PC-3 (cell line): ENCODE measurements around the gene SULT4A1. TPM values are rescaled to one million over a fixed set of nuclear protein-coding genes. Genes with fewer than 3 reads are reported as not detected.

Experiments
- ATAC-seq: fragments of 200-7000 bp; cut with Tn5 transposase; 2 replicates; pipeline ENCODE4 v1.9.1; 2020; ENCODE audit warnings: mild to moderate bottlenecking, moderate library complexity
- BruUV-seq: library from RNA; stranded (reverse); fragments of 400-500 nt; replicated peaks from 2 replicates; lab custom pipeline; 2021; lab: Mats Ljungman, UMichigan
- CTCF ChIA-PET: fragments of 300-600 bp; sonication (Branson Sonifier 250); formaldehyde crosslinking; loops from one replicate; lab custom pipeline; 2022; ENCODE audit warnings: antibody characterized with exemption; lab: Charles Lee
- POLR2A ChIA-PET: fragments of 300-600 bp; sonication (Branson Sonifier 250); formaldehyde crosslinking; loops from one replicate; lab custom pipeline; 2022; ENCODE audit warnings: antibody characterized with exemption; ENCODE audit not compliant: unreplicated experiment; lab: Charles Lee
- DNase-seq: peaks from one replicate; pipeline ENCODE4 v3.0.0-alpha.2; 2015
- H2AFZ ChIP-seq: fragments of 300-600 bp; sonication (generic); 2 replicates; pipeline ENCODE4 v1.6.0; 2016; ENCODE audit warnings: antibody characterized with exemption, low read length
- H3F3A ChIP-seq: fragments of 300-600 bp; sonication (generic); one replicate; pipeline ENCODE4 v1.6.0; 2017; ENCODE audit warnings: antibody characterized with exemption, low read length, control low read depth, mild to moderate bottlenecking; ENCODE audit not compliant: unreplicated experiment
- H3K27ac ChIP-seq: fragments of 300-600 bp; sonication (generic); 2 replicates; pipeline ENCODE4 v1.5.1; 2016; ENCODE audit warnings: mild to moderate bottlenecking, low read length
- H3K27me3 ChIP-seq: fragments of 300-600 bp; sonication (generic); 2 replicates; pipeline ENCODE4 v1.6.1; 2016; ENCODE audit warnings: low read length, mixed read lengths
- H3K36me3 ChIP-seq: fragments of 300-600 bp; sonication (generic); 2 replicates; pipeline ENCODE4 v1.6.1; 2016; ENCODE audit warnings: low read depth, mixed run types, low read length, mixed read lengths
- H3K4me1 ChIP-seq: fragments of 300-600 bp; sonication (generic); 2 replicates; pipeline ENCODE4 v1.5.1; 2016; ENCODE audit warnings: low read length; ENCODE audit not compliant: insufficient read depth
- H3K4me2 ChIP-seq: fragments of 300-600 bp; sonication (generic); 2 replicates; pipeline ENCODE4 v1.6.0; 2016; ENCODE audit warnings: low read length
- H3K4me3 ChIP-seq: fragments of 300-600 bp; sonication (generic); 2 replicates; pipeline ENCODE4 v1.5.1; 2016; ENCODE audit warnings: mild to moderate bottlenecking, low read length, mixed read lengths
- H3K79me2 ChIP-seq: fragments of 300-600 bp; sonication (generic); 2 replicates; pipeline ENCODE4 v1.6.1; 2017; ENCODE audit warnings: low read length, mixed read lengths
- H3K9ac ChIP-seq: fragments of 300-600 bp; sonication (generic); 2 replicates; pipeline ENCODE4 v1.6.0; 2016; ENCODE audit warnings: mild to moderate bottlenecking, low read length
- H3K9me2 ChIP-seq: fragments of 300-600 bp; sonication (generic); replicated peaks from 2 replicates; pipeline ENCODE4 v1.6.1; 2016; ENCODE audit warnings: mixed run types, low read length, mixed read lengths
- H3K9me3 ChIP-seq: fragments of 300-600 bp; sonication (generic); 2 replicates; pipeline ENCODE4 v1.6.1; 2016; ENCODE audit warnings: low read length, mixed read lengths
- H4K20me1 ChIP-seq: fragments of 300-600 bp; sonication (generic); 2 replicates; pipeline ENCODE4 v1.6.1; 2016; ENCODE audit warnings: low read length, mixed read lengths
- CTCF ChIP-seq: fragments of 300-600 bp; sonication (generic); conservative IDR thresholded peaks from 2 replicates; pipeline ENCODE4 v1.5.1; 2017; ENCODE audit warnings: antibody characterized with exemption, low read depth, mild to moderate bottlenecking, low read length
- EZH2 ChIP-seq: fragments of 300-600 bp; sonication (generic); IDR thresholded peaks from one replicate; pipeline ENCODE4 v1.6.1; 2017; ENCODE audit warnings: antibody characterized with exemption, mild to moderate bottlenecking, low read length; ENCODE audit not compliant: unreplicated experiment
- EZH2phosphoT487 ChIP-seq: fragments of 300-600 bp; sonication (generic); IDR thresholded peaks from 2 replicates; pipeline ENCODE4 v1.6.1; 2018; ENCODE audit warnings: mild to moderate bottlenecking, antibody characterized with exemption, low read length, borderline replicate concordance
- intact Hi-C: fragments of 100-400 bp; cut with micrococcal nuclease; formaldehyde crosslinking; loops from 2 replicates; pipeline ENCODE4 v1.9.0; 2023
- total RNA-seq: library from RNA; depleted of rRNA; stranded (reverse); fragments of >200 nt; gene quantifications from 2 replicates; pipeline ENCODE4 v1.2.3, GENCODE V29; 2014

Gene SULT4A1
- total RNA-seq, 1 experiment from 2014 or later, result not detected

- no peaks in the 10 kb centered on the region for H3K9me3 ChIP-seq
- no TSS peak for BruUV-seq
- DNase-seq (no peak), ATAC-seq (no peak)
- H3K36me3 ChIP-seq, result no peaks in the 10 kb centered on the region
- H3K4me1 ChIP-seq, result no peaks in the 10 kb centered on the region
- H2AFZ ChIP-seq, result no peak overlapping the region
- H3F3A ChIP-seq, result no peaks in the 10 kb centered on the region
- H3K4me3 ChIP-seq, result no peak overlapping the region
- no peaks in the 10 kb centered on the region for H3K79me2 ChIP-seq
- no peak overlapping the region for H3K9ac ChIP-seq
- H3K27ac ChIP-seq, result no peak overlapping the region
- CTCF ChIA-PET, result no interaction called here
- TF ChIP-seq EZH2, result no peak
- TF ChIP-seq EZH2phosphoT487, result no peak
- TF ChIP-seq CTCF, result no peak
- H3K4me2 ChIP-seq, result no peak overlapping the region
- POLR2A ChIA-PET, result no interaction called here
- H4K20me1 ChIP-seq, result no peaks in the 10 kb centered on the region
- H3K9me2 ChIP-seq, result no peaks in the 10 kb centered on the region
- H3K27me3 ChIP-seq, result no peaks in the 10 kb centered on the region
- intact Hi-C loops, result no loop called here
These were observed 21.9 kb downstream of the SULT4A1 start for GRCh38 chr22:43840431-43840830.

GRCh38 chr22:43839781-43840180 is 22.5 kb downstream of the SULT4A1 start:
- Histone ChIP-seq H3K4me1 (no peaks in the 10 kb centered on the region), H3K36me3 (no peaks in the 10 kb centered on the region), H3K4me3 (no peak overlapping the region), H3K9ac (no peak overlapping the region), H3K27ac (no peak overlapping the region), H3K9me3 (no peaks in the 10 kb centered on the region), H3K9me2 (no peaks in the 10 kb centered on the region), H2AFZ (no peak overlapping the region), H3F3A (no peaks in the 10 kb centered on the region), H3K79me2 (no peaks in the 10 kb centered on the region), H4K20me1 (no peaks in the 10 kb centered on the region), H3K4me2 (no peak overlapping the region), H3K27me3 (no peaks in the 10 kb centered on the region)
- ChIA-PET POLR2A (no interaction called here), CTCF (no interaction called here)
- TF ChIP-seq EZH2phosphoT487, result no peak
- no peak for TF ChIP-seq EZH2
- no peak for TF ChIP-seq CTCF
- no TSS peak for BruUV-seq
- intact Hi-C loops, result no loop called here
- DNase-seq, result no peak
- ATAC-seq, result no peak

- Histone ChIP-seq H3K9ac (no peak overlapping the region), H3K9me2 (no peaks in the 10 kb centered on the region), H3K4me2 (no peak overlapping the region), H3K79me2 (no peaks in the 10 kb centered on the region), H3F3A (no peaks in the 10 kb centered on the region), H2AFZ (no peak overlapping the region), H3K9me3 (no peaks in the 10 kb centered on the region), H4K20me1 (no peaks in the 10 kb centered on the region), H3K36me3 (no peaks in the 10 kb centered on the region), H3K4me3 (no peak overlapping the region), H3K27ac (no peak overlapping the region), H3K27me3 (no peaks in the 10 kb centered on the region), H3K4me1 (no peaks in the 10 kb centered on the region)
- ChIA-PET CTCF (no interaction called here), POLR2A (no interaction called here)
- no peak for ATAC-seq
- no TSS peak for BruUV-seq
- DNase-seq, result no peak
- no peak for TF ChIP-seq EZH2
- TF ChIP-seq EZH2phosphoT487, result no peak
- no peak for TF ChIP-seq CTCF
- intact Hi-C loops, result no loop called here
These were observed 23.6 kb downstream of the SULT4A1 start for GRCh38 chr22:43838571-43839307.
